GM23338 (cell line): ENCODE measurements around the gene PLOD3. TPM values are rescaled to one million over a fixed set of nuclear protein-coding genes. Genes with fewer than 3 reads are reported as not detected.

Experiments used
- ATAC-seq: fragments of 200-7000 bp; cut with Tn5 transposase; 3 replicates; pipeline ENCODE4 v1.9.1; 2020
- DNase-seq: peaks from one replicate; pipeline ENCODE4 v3.0.0-alpha.2; 2015; ENCODE audit warnings: low spot score
- H2AFZ ChIP-seq: fragments of 200-600 bp; sonication (generic); 2 replicates; pipeline ENCODE4 v1.8.0; 2016; ENCODE audit warnings: antibody characterized with exemption, mild to moderate bottlenecking, moderate library complexity
- H3F3A ChIP-seq: fragments of 200-600 bp; sonication (generic); replicated peaks from 2 replicates; pipeline ENCODE4 v1.8.0; 2017; ENCODE audit warnings: antibody characterized with exemption, mixed run types, low read depth
- H3K27ac ChIP-seq: fragments of 200-600 bp; sonication (generic); 2 replicates; pipeline ENCODE4 v1.6.1; 2016; ENCODE audit warnings: low read depth
- H3K27me3 ChIP-seq: fragments of 200-600 bp; sonication (generic); 2 replicates; pipeline ENCODE4 v1.8.0; 2016; ENCODE audit warnings: mild to moderate bottlenecking, mixed run types, moderate library complexity; ENCODE audit not compliant: insufficient read depth
- H3K36me3 ChIP-seq: fragments of 200-600 bp; sonication (generic); 2 replicates; pipeline ENCODE4 v1.8.0; 2016; ENCODE audit warnings: mild to moderate bottlenecking; ENCODE audit not compliant: insufficient read depth
- H3K4me1 ChIP-seq: fragments of 200-600 bp; sonication (generic); 2 replicates; pipeline ENCODE4 v1.8.0; 2016; ENCODE audit warnings: mild to moderate bottlenecking, moderate library complexity; ENCODE audit not compliant: insufficient read depth
- H3K4me2 ChIP-seq: fragments of 200-600 bp; sonication (generic); 2 replicates; pipeline ENCODE4 v1.7.1; 2017; ENCODE audit warnings: mixed run types
- H3K4me3 ChIP-seq: fragments of 200-600 bp; sonication (generic); 2 replicates; pipeline ENCODE4 v1.6.1; 2016; ENCODE audit warnings: mixed run types
- H3K79me2 ChIP-seq: fragments of 200-600 bp; sonication (generic); replicated peaks from 2 replicates; pipeline ENCODE4 v1.8.0; 2017; ENCODE audit warnings: mild to moderate bottlenecking; ENCODE audit not compliant: insufficient read depth
- H3K9me2 ChIP-seq: fragments of 200-600 bp; sonication (generic); 2 replicates; pipeline ENCODE4 v1.8.0; 2017; ENCODE audit not compliant: insufficient read depth
- H4K20me1 ChIP-seq: fragments of 200-600 bp; sonication (generic); replicated peaks from 2 replicates; pipeline ENCODE4 v1.8.0; 2017; ENCODE audit warnings: mild to moderate bottlenecking; ENCODE audit not compliant: insufficient read depth
- H3K27ac Mint-ChIP-seq: 2 replicates; pipeline ENCODE4 v1.8.0; 2020; ENCODE audit warnings: inconsistent platforms, mild to moderate bottlenecking, moderate library complexity, mixed read lengths
- H3K27me3 Mint-ChIP-seq: 3 replicates; pipeline ENCODE4 v1.8.0; 2022; ENCODE audit warnings: low read depth, mild to moderate bottlenecking, moderate library complexity, mixed read lengths, inconsistent platforms; ENCODE audit not compliant: insufficient read depth, poor library complexity
- H3K36me3 Mint-ChIP-seq: 3 replicates; pipeline ENCODE4 v1.8.0; 2021; ENCODE audit warnings: low read depth, mild to moderate bottlenecking, inconsistent platforms, moderate library complexity, mixed read lengths
- H3K4me1 Mint-ChIP-seq: 3 replicates; pipeline ENCODE4 v1.8.0; 2020; ENCODE audit warnings: mild to moderate bottlenecking, inconsistent platforms, mixed read lengths
- H3K4me3 Mint-ChIP-seq: 3 replicates; pipeline ENCODE4 v1.8.0; 2021; ENCODE audit warnings: moderate library complexity, mild to moderate bottlenecking, inconsistent platforms, mixed read lengths
- H3K9me3 Mint-ChIP-seq: 3 replicates; pipeline ENCODE4 v1.8.0; 2020; ENCODE audit warnings: moderate library complexity, mild to moderate bottlenecking, inconsistent platforms, mixed read lengths
- CREB1 ChIP-seq: fragments of 250-450 bp; sonication (Bioruptor Pico); IDR thresholded peaks from 2 replicates; pipeline ENCODE4 v1.5.0; 2020; ENCODE audit warnings: low read depth, mild to moderate bottlenecking, moderate library complexity
- CTCF ChIP-seq, 2 experiments: fragments of 200-600 bp in 1 of 2; sonication (generic) in 1 of 2; conservative IDR thresholded peaks; 2 replicates each; pipeline versions ENCODE4 v1.5.1 to v1.6.1; 2016 to 2017; ENCODE audit warnings: antibody characterized with exemption in 2 of 2, low read depth in 2 of 2, mild to moderate bottlenecking in 2 of 2, moderate library complexity in 1 of 2
- ETS1 ChIP-seq: IDR thresholded peaks from 2 replicates; pipeline ENCODE4 v1.6.1; 2016; ENCODE audit warnings: antibody characterized with exemption
- EZH2 ChIP-seq: fragments of 200-600 bp; sonication (generic); IDR thresholded peaks from one replicate; pipeline ENCODE4 v1.8.0; 2017; ENCODE audit warnings: antibody characterized with exemption, mild to moderate bottlenecking, low read depth; ENCODE audit not compliant: unreplicated experiment
- EZH2phosphoT487 ChIP-seq: fragments of 200-600 bp; sonication (generic); IDR thresholded peaks from one replicate; pipeline ENCODE4 v1.8.1; 2018; ENCODE audit warnings: antibody characterized with exemption; ENCODE audit not compliant: unreplicated experiment
- JUNB ChIP-seq: IDR thresholded peaks from one replicate; pipeline ENCODE4 v1.6.1; 2016; ENCODE audit warnings: antibody characterized with exemption; ENCODE audit not compliant: unreplicated experiment
- ZNF114 ChIP-seq: fragments of 250-450 bp; sonication (Bioruptor Pico); IDR thresholded peaks from 2 replicates; pipeline ENCODE4 v1.5.0; 2020; ENCODE audit warnings: mild to moderate bottlenecking, moderate library complexity
- ZNF331 ChIP-seq: fragments of 250-450 bp; sonication (Bioruptor Pico); IDR thresholded peaks from 2 replicates; pipeline ENCODE4 v1.5.0; 2020; ENCODE audit warnings: low read depth, mild to moderate bottlenecking, moderate library complexity
- polyA plus RNA-seq: library from polyadenylated mRNA; unstranded; fragments of >200 nt; fragmentation: Nextera tagmentation; extraction: Ambion mirVana; gene quantifications from 2 replicates; pipeline ENCODE4 v1.2.1, GENCODE V29; 2016
- total RNA-seq: library from RNA; depleted of rRNA; stranded (reverse); fragments of >200 nt; shearing (Covaris generic); gene quantifications from 2 replicates; pipeline ENCODE4 v1.2.3, GENCODE V29; 2014
- TF ChIP-seq, protein P1 (sequence below): fragments of 250-450 bp; sonication (Bioruptor Pico); IDR thresholded peaks from 2 replicates; pipeline ENCODE4 v1.5.0; 2020; ENCODE audit warnings: mild to moderate bottlenecking, moderate library complexity

PLOD3 gene
- total and polyA plus RNA-seq, 2 experiments from 2014 or later: 35.2 to 40.7 TPM

DNA sequence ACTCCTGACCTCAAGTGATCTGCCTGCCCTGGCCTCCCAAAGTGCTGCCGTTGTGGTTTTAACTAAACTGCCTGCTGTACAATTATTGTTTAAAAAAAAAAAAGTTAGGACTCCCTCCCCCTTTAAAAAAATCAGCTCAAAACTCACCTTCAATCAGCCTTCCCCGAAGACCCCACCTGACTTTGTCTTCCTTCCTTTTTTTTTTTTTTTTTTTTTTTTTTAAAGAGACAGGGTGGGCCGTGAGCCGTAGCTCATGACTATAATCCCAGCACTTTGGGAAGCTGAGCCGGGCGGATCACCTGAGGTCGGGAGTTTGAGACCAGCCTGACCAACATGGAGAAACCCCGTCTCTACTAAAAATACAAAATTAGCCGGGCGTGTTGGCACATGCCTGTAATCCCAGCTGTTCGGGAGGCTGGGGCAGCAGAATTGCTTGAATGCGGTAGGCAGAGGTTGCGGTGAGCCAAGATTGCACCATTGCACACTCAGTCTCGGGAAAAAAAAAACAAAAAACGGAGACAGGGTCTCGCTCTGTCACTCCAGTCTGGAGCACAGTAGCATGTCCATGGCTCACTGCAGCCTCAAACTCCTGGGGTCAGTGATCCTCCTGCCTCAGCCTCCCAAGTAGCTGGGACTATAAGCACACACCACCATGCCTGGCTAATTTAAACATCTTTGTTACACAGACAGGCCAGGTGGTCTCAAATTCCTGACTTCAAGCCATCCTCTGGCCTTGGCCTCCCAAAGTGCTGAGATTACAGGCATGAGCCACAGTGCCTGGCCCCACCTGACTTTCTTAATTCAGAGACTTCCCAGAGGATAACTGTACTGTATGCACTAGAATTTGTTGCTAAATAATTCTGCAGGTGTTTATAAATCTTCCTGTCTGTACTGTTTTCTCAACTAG lies 24.3 kb upstream of the PLOD3 start (continued):
- TF ChIP-seq, protein P1, sequence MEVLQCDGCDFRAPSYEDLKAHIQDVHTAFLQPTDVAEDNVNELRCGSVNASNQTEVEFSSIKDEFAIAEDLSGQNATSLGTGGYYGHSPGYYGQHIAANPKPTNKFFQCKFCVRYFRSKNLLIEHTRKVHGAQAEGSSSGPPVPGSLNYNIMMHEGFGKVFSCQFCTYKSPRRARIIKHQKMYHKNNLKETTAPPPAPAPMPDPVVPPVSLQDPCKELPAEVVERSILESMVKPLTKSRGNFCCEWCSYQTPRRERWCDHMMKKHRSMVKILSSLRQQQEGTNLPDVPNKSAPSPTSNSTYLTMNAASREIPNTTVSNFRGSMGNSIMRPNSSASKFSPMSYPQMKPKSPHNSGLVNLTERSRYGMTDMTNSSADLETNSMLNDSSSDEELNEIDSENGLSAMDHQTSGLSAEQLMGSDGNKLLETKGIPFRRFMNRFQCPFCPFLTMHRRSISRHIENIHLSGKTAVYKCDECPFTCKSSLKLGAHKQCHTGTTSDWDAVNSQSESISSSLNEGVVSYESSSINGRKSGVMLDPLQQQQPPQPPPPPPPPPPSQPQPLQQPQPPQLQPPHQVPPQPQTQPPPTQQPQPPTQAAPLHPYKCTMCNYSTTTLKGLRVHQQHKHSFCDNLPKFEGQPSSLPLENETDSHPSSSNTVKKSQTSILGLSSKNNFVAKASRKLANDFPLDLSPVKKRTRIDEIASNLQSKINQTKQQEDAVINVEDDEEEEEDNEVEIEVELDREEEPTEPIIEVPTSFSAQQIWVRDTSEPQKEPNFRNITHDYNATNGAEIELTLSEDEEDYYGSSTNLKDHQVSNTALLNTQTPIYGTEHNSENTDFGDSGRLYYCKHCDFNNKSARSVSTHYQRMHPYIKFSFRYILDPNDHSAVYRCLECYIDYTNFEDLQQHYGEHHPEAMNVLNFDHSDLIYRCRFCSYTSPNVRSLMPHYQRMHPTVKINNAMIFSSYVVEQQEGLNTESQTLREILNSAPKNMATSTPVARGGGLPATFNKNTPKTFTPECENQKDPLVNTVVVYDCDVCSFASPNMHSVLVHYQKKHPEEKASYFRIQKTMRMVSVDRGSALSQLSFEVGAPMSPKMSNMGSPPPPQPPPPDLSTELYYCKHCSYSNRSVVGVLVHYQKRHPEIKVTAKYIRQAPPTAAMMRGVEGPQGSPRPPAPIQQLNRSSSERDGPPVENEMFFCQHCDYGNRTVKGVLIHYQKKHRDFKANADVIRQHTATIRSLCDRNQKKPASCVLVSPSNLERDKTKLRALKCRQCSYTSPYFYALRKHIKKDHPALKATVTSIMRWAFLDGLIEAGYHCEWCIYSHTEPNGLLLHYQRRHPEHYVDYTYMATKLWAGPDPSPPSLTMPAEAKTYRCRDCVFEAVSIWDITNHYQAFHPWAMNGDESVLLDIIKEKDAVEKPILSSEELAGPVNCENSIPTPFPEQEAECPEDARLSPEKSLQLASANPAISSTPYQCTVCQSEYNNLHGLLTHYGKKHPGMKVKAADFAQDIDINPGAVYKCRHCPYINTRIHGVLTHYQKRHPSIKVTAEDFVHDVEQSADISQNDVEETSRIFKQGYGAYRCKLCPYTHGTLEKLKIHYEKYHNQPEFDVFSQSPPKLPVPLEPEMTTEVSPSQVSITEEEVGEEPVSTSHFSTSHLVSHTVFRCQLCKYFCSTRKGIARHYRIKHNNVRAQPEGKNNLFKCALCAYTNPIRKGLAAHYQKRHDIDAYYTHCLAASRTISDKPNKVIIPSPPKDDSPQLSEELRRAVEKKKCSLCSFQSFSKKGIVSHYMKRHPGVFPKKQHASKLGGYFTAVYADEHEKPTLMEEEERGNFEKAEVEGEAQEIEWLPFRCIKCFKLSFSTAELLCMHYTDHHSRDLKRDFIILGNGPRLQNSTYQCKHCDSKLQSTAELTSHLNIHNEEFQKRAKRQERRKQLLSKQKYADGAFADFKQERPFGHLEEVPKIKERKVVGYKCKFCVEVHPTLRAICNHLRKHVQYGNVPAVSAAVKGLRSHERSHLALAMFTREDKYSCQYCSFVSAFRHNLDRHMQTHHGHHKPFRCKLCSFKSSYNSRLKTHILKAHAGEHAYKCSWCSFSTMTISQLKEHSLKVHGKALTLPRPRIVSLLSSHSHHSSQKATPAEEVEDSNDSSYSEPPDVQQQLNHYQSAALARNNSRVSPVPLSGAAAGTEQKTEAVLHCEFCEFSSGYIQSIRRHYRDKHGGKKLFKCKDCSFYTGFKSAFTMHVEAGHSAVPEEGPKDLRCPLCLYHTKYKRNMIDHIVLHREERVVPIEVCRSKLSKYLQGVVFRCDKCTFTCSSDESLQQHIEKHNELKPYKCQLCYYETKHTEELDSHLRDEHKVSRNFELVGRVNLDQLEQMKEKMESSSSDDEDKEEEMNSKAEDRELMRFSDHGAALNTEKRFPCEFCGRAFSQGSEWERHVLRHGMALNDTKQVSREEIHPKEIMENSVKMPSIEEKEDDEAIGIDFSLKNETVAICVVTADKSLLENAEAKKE (CRISPR knock-in tag): no peak
- TF ChIP-seq CREB1 (no peak), CTCF (conservative IDR thresholded peaks at IDR 0.05; ENCODE audit: low read depth in 2 of 2) (no peak), ZNF114 (CRISPR knock-in tag) (no peak), ZNF331 (CRISPR knock-in tag) (no peak), JUNB (no peak)

- no peaks in the 10 kb centered on the region for H3K9me3 Mint-ChIP-seq
- H3K27ac Mint-ChIP-seq: no peak overlapping the region; the same call in 1 of the 2 replicates
- peaks cover 29% of the 10 kb centered on the region for H3K36me3 Mint-ChIP-seq
- Histone ChIP-seq H3K9me2 (no peaks in the 10 kb centered on the region), H2AFZ (no peak overlapping the region), H4K20me1 (peaks cover 6% of the 10 kb centered on the region), H3K27me3 (no peaks in the 10 kb centered on the region), H3K27ac (no peak overlapping the region), H3K4me3 (no peak overlapping the region), H3K79me2 (peaks cover 20% of the 10 kb centered on the region), H3F3A (peaks cover 31% of the 10 kb centered on the region), H3K4me2 (no peak overlapping the region), H3K36me3 (no peaks in the 10 kb centered on the region), H3K4me1 (peaks cover 36% of the 10 kb centered on the region)
- DNase-seq (no peak), ATAC-seq (no peak)
- no peak overlapping the region for H3K4me3 Mint-ChIP-seq
- H3K4me1 Mint-ChIP-seq: peaks cover 29% of the 10 kb centered on the region
- H3K27me3 Mint-ChIP-seq: peaks cover 28% of the 10 kb centered on the region
- TF ChIP-seq CTCF (conservative IDR thresholded peaks at IDR 0.05; ENCODE audit: low read depth in 2 of 2) (no peak), ETS1 (no peak), EZH2phosphoT487 (no peak), EZH2 (no peak)
These were observed 23.6 kb upstream of the PLOD3 start for GRCh38 chr7:101241015-101241363.
